Measurements from ENCODE around the gene LRP5.

DNA sequence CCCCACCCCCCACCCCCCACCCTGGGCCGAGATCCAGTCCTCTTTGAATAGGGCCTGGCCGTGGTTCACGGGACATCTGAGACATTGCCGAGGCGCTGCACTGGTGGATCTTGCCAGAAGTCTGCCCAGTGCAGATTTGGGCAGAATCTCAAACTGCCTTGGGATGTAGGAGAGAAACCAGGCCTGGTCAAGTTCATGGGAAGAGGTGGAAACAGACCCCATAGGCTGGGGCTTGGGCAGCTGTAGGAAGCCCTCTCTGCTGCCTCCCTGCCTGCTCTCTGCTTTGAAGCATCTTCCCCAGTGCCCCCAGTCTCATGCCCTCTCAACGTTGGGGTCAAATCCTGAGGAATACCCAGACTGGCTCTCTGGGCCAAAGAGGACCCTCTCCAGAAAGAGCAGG is 132.2 kb downstream of the LRP5 start:
- TF ChIP-seq, protein P1, sequence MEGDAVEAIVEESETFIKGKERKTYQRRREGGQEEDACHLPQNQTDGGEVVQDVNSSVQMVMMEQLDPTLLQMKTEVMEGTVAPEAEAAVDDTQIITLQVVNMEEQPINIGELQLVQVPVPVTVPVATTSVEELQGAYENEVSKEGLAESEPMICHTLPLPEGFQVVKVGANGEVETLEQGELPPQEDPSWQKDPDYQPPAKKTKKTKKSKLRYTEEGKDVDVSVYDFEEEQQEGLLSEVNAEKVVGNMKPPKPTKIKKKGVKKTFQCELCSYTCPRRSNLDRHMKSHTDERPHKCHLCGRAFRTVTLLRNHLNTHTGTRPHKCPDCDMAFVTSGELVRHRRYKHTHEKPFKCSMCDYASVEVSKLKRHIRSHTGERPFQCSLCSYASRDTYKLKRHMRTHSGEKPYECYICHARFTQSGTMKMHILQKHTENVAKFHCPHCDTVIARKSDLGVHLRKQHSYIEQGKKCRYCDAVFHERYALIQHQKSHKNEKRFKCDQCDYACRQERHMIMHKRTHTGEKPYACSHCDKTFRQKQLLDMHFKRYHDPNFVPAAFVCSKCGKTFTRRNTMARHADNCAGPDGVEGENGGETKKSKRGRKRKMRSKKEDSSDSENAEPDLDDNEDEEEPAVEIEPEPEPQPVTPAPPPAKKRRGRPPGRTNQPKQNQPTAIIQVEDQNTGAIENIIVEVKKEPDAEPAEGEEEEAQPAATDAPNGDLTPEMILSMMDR (IDR thresholded peaks at IDR 0.05): no peak
- TF ChIP-seq EP300 (IDR thresholded peaks at IDR 0.05): no peak
- TF ChIP-seq POLR2A (IDR thresholded peaks at IDR 0.05): no peak

All from ovary (tissue), 3 donors.